OCI-LY7 (cell line): ENCODE results near the gene NEMP1. TPM values are rescaled to one million over a fixed set of nuclear protein-coding genes. Genes with fewer than 3 reads are reported as not detected.
A peak's percentile ranks its signal among the peaks of the same experiment; 100 is the strongest.

ENCODE experiments used
- BruUV-seq: library from RNA; stranded (reverse); fragments of 400-500 nt; replicated peaks from 2 replicates; lab custom pipeline; 2021; lab: Mats Ljungman, UMichigan
- CTCF ChIA-PET: fragments of 300-600 bp; sonication (Branson Sonifier 250); formaldehyde crosslinking; loops from one replicate; lab custom pipeline; 2022; ENCODE audit warnings: antibody characterized with exemption; ENCODE audit not compliant: unreplicated experiment; lab: Charles Lee
- POLR2A ChIA-PET: fragments of 300-600 bp; sonication (Branson Sonifier 250); formaldehyde crosslinking; loops from one replicate; lab custom pipeline; 2022; ENCODE audit warnings: antibody characterized with exemption; lab: Charles Lee
- DNase-seq: peaks from one replicate; pipeline ENCODE4 v3.0.0-alpha.2; 2015; ENCODE audit warnings: low spot score
- H2AFZ ChIP-seq: fragments of 200-600 bp; sonication (generic), shearing (Covaris generic); 2 replicates; pipeline ENCODE4 v1.6.1; 2014; ENCODE audit warnings: mild to moderate bottlenecking, antibody characterized with exemption, low read length, moderate library complexity
- H3K27ac ChIP-seq: fragments of 200-600 bp; sonication (generic); 2 replicates; pipeline ENCODE4 v1.5.1; 2014; ENCODE audit warnings: mixed run types, low read depth, mild to moderate bottlenecking, moderate library complexity, low read length, inconsistent platforms; ENCODE audit not compliant: poor library complexity, severe bottlenecking
- H3K36me3 ChIP-seq: fragments of 200-600 bp; sonication (generic); 2 replicates; pipeline ENCODE4 v1.6.1; 2014; ENCODE audit warnings: mild to moderate bottlenecking, antibody characterized with exemption, low read length, moderate library complexity, mixed read lengths; ENCODE audit not compliant: insufficient read depth
- H3K4me1 ChIP-seq: fragments of 200-600 bp; sonication (generic); 2 replicates; pipeline ENCODE4 v1.5.1; 2014; ENCODE audit warnings: mild to moderate bottlenecking, low read length; ENCODE audit not compliant: insufficient read depth, poor library complexity, severe bottlenecking
- H3K4me2 ChIP-seq: fragments of 200-600 bp; sonication (generic); 2 replicates; pipeline ENCODE4 v1.6.1; 2014; ENCODE audit warnings: mild to moderate bottlenecking, low read length
- H3K4me3 ChIP-seq: fragments of 200-600 bp; sonication (generic); 2 replicates; pipeline ENCODE4 v1.5.1; 2014; ENCODE audit warnings: mild to moderate bottlenecking, low read depth, low read length; ENCODE audit not compliant: poor library complexity, severe bottlenecking
- H3K79me2 ChIP-seq: fragments of 200-600 bp; sonication (generic); 2 replicates; pipeline ENCODE4 v1.6.1; 2016; ENCODE audit warnings: low read depth, mild to moderate bottlenecking, low read length, moderate library complexity, mixed read lengths; ENCODE audit not compliant: insufficient read depth
- H3K9me2 ChIP-seq: fragments of 200-600 bp; sonication (generic); 2 replicates; pipeline ENCODE4 v1.6.1; 2016; ENCODE audit warnings: mild to moderate bottlenecking, low read length, mixed read lengths; ENCODE audit not compliant: insufficient read depth
- H3K9me3 ChIP-seq: fragments of 200-600 bp; sonication (generic); 2 replicates; pipeline ENCODE4 v1.6.1; 2014; ENCODE audit warnings: mild to moderate bottlenecking, mixed run types, low read length, mixed read lengths
- H4K20me1 ChIP-seq: fragments of 200-600 bp; sonication (generic); 2 replicates; pipeline ENCODE4 v1.6.1; 2014; ENCODE audit warnings: mild to moderate bottlenecking, antibody characterized with exemption, low read length, moderate library complexity, mixed read lengths; ENCODE audit not compliant: insufficient read depth
- CTCF ChIP-seq: fragments of 200-600 bp; sonication (generic); conservative IDR thresholded peaks from 2 replicates; pipeline ENCODE4 v1.5.1; 2014; ENCODE audit warnings: mild to moderate bottlenecking, antibody characterized with exemption, low read length, moderate library complexity, mixed read lengths
- EZH2phosphoT487 ChIP-seq: fragments of 200-600 bp; sonication (generic); IDR thresholded peaks from 2 replicates; pipeline ENCODE4 v1.6.1; 2018; ENCODE audit warnings: low read depth, borderline replicate concordance, mild to moderate bottlenecking, mixed run types, antibody characterized with exemption, low read length, moderate library complexity, mixed read lengths
- intact Hi-C: fragments of 100-400 bp; cut with micrococcal nuclease; formaldehyde crosslinking; loops from one replicate; pipeline ENCODE4 v1.10.0; 2022; ENCODE audit not compliant: unreplicated experiment
- total RNA-seq, 2 experiments: library from RNA; depleted of rRNA in 1 of 2; stranded (reverse); fragments of >200 nt in 1 of 2; shearing (Covaris generic) in 1 of 2; gene quantifications; 2 replicates each; pipeline ENCODE4 v1.2.3, GENCODE V29; 2014 to 2022

The NEMP1 gene
- total RNA-seq, 2 experiments from 2014 or later = 45.7 to 86.3 TPM

- no peaks in the 10 kb centered on the region for H3K9me3 ChIP-seq
- CTCF ChIA-PET = no interaction called here
- no peak overlapping the region for H2AFZ ChIP-seq
- H3K4me3 ChIP-seq = no peak overlapping the region
- intact Hi-C loops = loop anchor here (10.0 kb wide), 1 partner anchor 602 kb away; no protein-coding TSS in a partner anchor
- BruUV-seq = no TSS peak
- no peak overlapping the region for H3K27ac ChIP-seq
- no peaks in the 10 kb centered on the region for H4K20me1 ChIP-seq
- no peaks in the 10 kb centered on the region for H3K79me2 ChIP-seq
- POLR2A ChIA-PET = interaction anchor here (0.5 kb wide), 1 partner anchor 412 kb away, joined by 3 read pairs; no protein-coding TSS in a partner anchor
- peaks cover 20% of the 10 kb centered on the region for H3K4me1 ChIP-seq
- no peak for DNase-seq
- H3K36me3 ChIP-seq = no peaks in the 10 kb centered on the region
- TF ChIP-seq EZH2phosphoT487 (no peak), CTCF (no peak)
- no peak overlapping the region for H3K4me2 ChIP-seq
- no peaks in the 10 kb centered on the region for H3K9me2 ChIP-seq
Measured at GRCh38 chr12:57116580-57117281, 38.1 kb upstream of the NEMP1 start.

GRCh38 chr12:57112492-57113294 lies 34.1 kb upstream of the NEMP1 start:
- H3K79me2 ChIP-seq = peaks cover 29% of the 10 kb centered on the region; the same call in 1 of the 2 replicates
- H3K9me2 ChIP-seq = no peaks in the 10 kb centered on the region
- peak overlapping the region; percentile 75 for H3K27ac ChIP-seq
- POLR2A ChIA-PET = interaction anchor here (0.5 to 4.1 kb wide), 8 partner anchors 7 to 467 kb away, joined by 3 to 45 read pairs (median 5); partner anchors contain the start of genes ATP5F1B and NEMP1
- peak overlapping the region; percentile 80 for H3K4me2 ChIP-seq
- no peak for DNase-seq
- TF ChIP-seq EZH2phosphoT487 (no peak), CTCF (peak; percentile 94)
- H3K4me3 ChIP-seq = peak overlapping the region; percentile 90
- intact Hi-C loops = loop anchor here (1.0 to 10.0 kb wide), 7 partner anchors 24 to 598 kb away; no protein-coding TSS in a partner anchor
- peaks cover 10% of the 10 kb centered on the region for H3K36me3 ChIP-seq
- no peaks in the 10 kb centered on the region for H4K20me1 ChIP-seq
- H3K4me1 ChIP-seq = peaks cover 32% of the 10 kb centered on the region
- H3K9me3 ChIP-seq = no peaks in the 10 kb centered on the region
- BruUV-seq = no TSS peak
- CTCF ChIA-PET = interaction anchor here (0.6 to 2.5 kb wide), 15 partner anchors 9 to 366 kb away, joined by 3 to 26 read pairs (median 4); partner anchors contain the start of genes HSD17B6 and ZBTB39
- H2AFZ ChIP-seq = peak overlapping the region; percentile 79; the same call in 1 of the 2 replicates
